Loucy (cell line): ENCODE measurements around the gene MRPL48.

Experiments used
- H2AFZ ChIP-seq: fragments of 200-600 bp; sonication (generic); 2 replicates; pipeline ENCODE4 v1.6.0; 2016; ENCODE audit warnings: antibody characterized with exemption, mild to moderate bottlenecking, low read length, moderate library complexity
- H3F3A ChIP-seq: fragments of 200-600 bp; 2 replicates; pipeline ENCODE4 v1.6.0; 2016; ENCODE audit warnings: antibody characterized with exemption, low read depth, mild to moderate bottlenecking
- H3K27me3 ChIP-seq: fragments of 200-600 bp; sonication (generic); 2 replicates; pipeline ENCODE4 v1.6.1; 2014; ENCODE audit warnings: low read length, mild to moderate bottlenecking; ENCODE audit not compliant: insufficient read depth, poor library complexity, severe bottlenecking
- H3K36me3 ChIP-seq: fragments of 200-600 bp; sonication (generic); 2 replicates; pipeline ENCODE4 v1.6.1; 2016; ENCODE audit warnings: low read length; ENCODE audit not compliant: insufficient read depth
- H3K4me1 ChIP-seq: fragments of 200-600 bp; sonication (generic); 2 replicates; pipeline ENCODE4 v1.5.1; 2014; ENCODE audit warnings: low read length, mild to moderate bottlenecking; ENCODE audit not compliant: insufficient read depth, poor library complexity, severe bottlenecking
- H3K4me2 ChIP-seq: fragments of 200-600 bp; sonication (generic); 2 replicates; pipeline ENCODE4 v1.6.0; 2014; ENCODE audit warnings: antibody characterized with exemption, low read length, low read depth, mild to moderate bottlenecking; ENCODE audit not compliant: poor library complexity, severe bottlenecking
- H3K4me3 ChIP-seq: fragments of 200-600 bp; sonication (generic); 2 replicates; pipeline ENCODE4 v1.5.1; 2014; ENCODE audit warnings: low read length, mild to moderate bottlenecking, mixed read lengths; ENCODE audit not compliant: poor library complexity, severe bottlenecking
- H3K79me2 ChIP-seq: fragments of 200-600 bp; sonication (generic); 2 replicates; pipeline ENCODE4 v1.6.1; 2014; ENCODE audit warnings: low read length; ENCODE audit not compliant: insufficient read depth
- H3K9ac ChIP-seq: fragments of 200-600 bp; sonication (generic); 2 replicates; pipeline ENCODE4 v1.6.0; 2014; ENCODE audit warnings: mild to moderate bottlenecking, low read depth, low read length, moderate library complexity; ENCODE audit not compliant: poor library complexity, severe bottlenecking
- H3K9me2 ChIP-seq: fragments of 200-600 bp; sonication (generic); replicated peaks from 2 replicates; pipeline ENCODE4 v1.6.1; 2016; ENCODE audit warnings: low read depth, low read length, mixed read lengths
- H3K9me3 ChIP-seq: fragments of 200-600 bp; sonication (generic); 2 replicates; pipeline ENCODE4 v1.6.1; 2014; ENCODE audit warnings: mild to moderate bottlenecking, antibody characterized with exemption, low read length, low read depth; ENCODE audit not compliant: insufficient read depth
- H4K20me1 ChIP-seq: fragments of 200-600 bp; sonication (generic); 2 replicates; pipeline ENCODE4 v1.6.0; 2014; ENCODE audit warnings: antibody characterized with exemption, low read length, mild to moderate bottlenecking; ENCODE audit not compliant: insufficient read depth, poor library complexity, severe bottlenecking
- CTCF ChIP-seq: fragments of 200-600 bp; sonication (generic); conservative IDR thresholded peaks from 2 replicates; pipeline ENCODE4 v1.5.1; 2014; ENCODE audit warnings: mild to moderate bottlenecking, antibody characterized with exemption, low read length
- EZH2phosphoT487 ChIP-seq: fragments of 200-600 bp; IDR thresholded peaks from 2 replicates; pipeline ENCODE4 v1.6.1; 2018; ENCODE audit warnings: antibody characterized with exemption, mild to moderate bottlenecking, moderate library complexity, borderline replicate concordance

MRPL48 gene

GRCh38 chr11:73795925-73796632, 8.4 kb downstream of the MRPL48 start:
- Histone ChIP-seq H3K9me2 (no peaks in the 10 kb centered on the region), H2AFZ (no peak overlapping the region), H3K9me3 (no peaks in the 10 kb centered on the region), H3F3A (no peaks in the 10 kb centered on the region), H3K4me3 (no peak overlapping the region), H3K36me3 (no peaks in the 10 kb centered on the region), H4K20me1 (no peaks in the 10 kb centered on the region), H3K4me2 (no peak overlapping the region), H3K4me1 (peaks cover 13% of the 10 kb centered on the region), H3K9ac (no peak overlapping the region), H3K79me2 (peaks cover 14% of the 10 kb centered on the region), H3K27me3 (no peaks in the 10 kb centered on the region)
- TF ChIP-seq EZH2phosphoT487 (no peak), CTCF (no peak)

GRCh38 chr11:73797457-73797856, 9.8 kb downstream of the MRPL48 start:
- Histone ChIP-seq H3F3A (no peaks in the 10 kb centered on the region), H3K79me2 (peaks cover 6% of the 10 kb centered on the region; the same call in 1 of the 2 replicates), H3K4me2 (no peak overlapping the region), H3K9me3 (no peaks in the 10 kb centered on the region), H3K9ac (no peak overlapping the region), H3K36me3 (no peaks in the 10 kb centered on the region), H2AFZ (no peak overlapping the region), H3K27me3 (no peaks in the 10 kb centered on the region), H3K9me2 (no peaks in the 10 kb centered on the region), H3K4me1 (peaks cover 4% of the 10 kb centered on the region), H3K4me3 (no peak overlapping the region), H4K20me1 (no peaks in the 10 kb centered on the region)
- no peak for TF ChIP-seq EZH2phosphoT487
- TF ChIP-seq CTCF: no peak

GRCh38 chr11:73800276-73800806, 12.7 kb downstream of the MRPL48 start:
- TF ChIP-seq CTCF (no peak), EZH2phosphoT487 (no peak)
- no peaks in the 10 kb centered on the region for H3K27me3 ChIP-seq

More at GRCh38 chr11:73800276-73800806, 12.7 kb downstream of the MRPL48 start:
- Histone ChIP-seq H3K9me2 (no peaks in the 10 kb centered on the region), H3K4me1 (no peaks in the 10 kb centered on the region), H4K20me1 (no peaks in the 10 kb centered on the region), H3K9me3 (no peaks in the 10 kb centered on the region), H3K9ac (no peak overlapping the region), H3F3A (no peaks in the 10 kb centered on the region), H3K4me2 (no peak overlapping the region), H3K79me2 (no peaks in the 10 kb centered on the region), H2AFZ (no peak overlapping the region), H3K36me3 (no peaks in the 10 kb centered on the region), H3K4me3 (no peak overlapping the region)
